ENCODE data around the gene DYRK1A.

GRCh38 chr21:37414292-37415253 is 48.0 kb downstream of the DYRK1A start:
- TF ChIP-seq CTCF (IDR thresholded peaks at IDR 0.05) (no peak), POLR2A (IDR thresholded peaks at IDR 0.05) (no peak)

Data from uterus (tissue), 2 donors.